Chondrocyte (in vitro differentiated cells): Measurements from ENCODE around the gene STIM2. TPM values are rescaled to one million over a fixed set of nuclear protein-coding genes. Genes with fewer than 3 reads are reported as not detected.
A peak's percentile ranks its signal among the peaks of the same experiment; 100 is the strongest.

ENCODE experiments used
- DNase-seq: peaks from one replicate; pipeline ENCODE4 v3.0.0; 2021; ENCODE audit warnings: mixed read lengths, low spot score
- H3K27ac Mint-ChIP-seq: one replicate; pipeline ENCODE4 v1.8.0; 2021; ENCODE audit warnings: mild to moderate bottlenecking, moderate library complexity, mixed read lengths; ENCODE audit not compliant: unreplicated experiment
- H3K27me3 Mint-ChIP-seq: 2 replicates; pipeline ENCODE4 v1.8.0; 2021; ENCODE audit warnings: low read depth, mixed read lengths
- H3K36me3 Mint-ChIP-seq: 2 replicates; pipeline ENCODE4 v1.8.0; 2021; ENCODE audit warnings: low read depth, mixed read lengths
- H3K4me1 Mint-ChIP-seq: 2 replicates; pipeline ENCODE4 v1.8.0; 2021; ENCODE audit warnings: low read depth, mild to moderate bottlenecking, mixed read lengths
- H3K4me3 Mint-ChIP-seq: one replicate; pipeline ENCODE4 v1.8.0; 2021; ENCODE audit warnings: mild to moderate bottlenecking, moderate library complexity, mixed read lengths; ENCODE audit not compliant: unreplicated experiment
- H3K9me3 Mint-ChIP-seq: 2 replicates; pipeline ENCODE4 v1.8.0; 2021; ENCODE audit warnings: low read depth, mixed read lengths
- total RNA-seq: library from RNA; stranded (reverse); gene quantifications from 3 replicates; pipeline ENCODE4 v1.2.1, GENCODE V29; 2021
- TF ChIP-seq, protein P1 (sequence below): fragments of 200-600 bp; sonication (generic); IDR thresholded peaks from 2 replicates; pipeline ENCODE4 v1.5.0; 2021; ENCODE audit warnings: antibody characterized with exemption, mild to moderate bottlenecking, moderate library complexity

Gene STIM2
- total RNA-seq, 1 donor from 2014 or later: 13.5 TPM

DNA sequence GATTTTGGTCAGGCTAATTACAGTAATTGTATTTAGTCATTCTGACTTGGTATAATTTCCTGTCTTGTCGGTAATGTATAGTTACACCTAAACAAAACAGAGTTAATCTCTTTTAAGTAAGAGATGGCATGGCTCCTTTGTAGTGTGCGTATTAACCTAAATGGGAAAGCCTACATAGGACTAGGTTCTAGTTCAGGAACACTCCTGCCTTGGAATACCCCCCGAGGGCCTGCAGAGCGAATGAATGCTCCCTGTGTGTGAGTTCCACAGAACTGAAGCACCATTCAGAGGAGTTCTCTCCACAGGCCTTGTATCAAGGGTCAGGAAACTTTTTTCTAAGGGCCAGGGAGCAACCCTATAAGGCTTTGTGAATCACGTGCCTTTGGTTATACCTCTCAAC is 44.9 kb upstream of the STIM2 start:
- no peak for DNase-seq
- Mint-ChIP-seq H3K9me3 (peaks cover 14% of the 10 kb centered on the region), H3K27me3 (no peaks in the 10 kb centered on the region), H3K36me3 (peaks cover 9% of the 10 kb centered on the region), H3K27ac (no peak overlapping the region), H3K4me1 (no peaks in the 10 kb centered on the region), H3K4me3 (no peak overlapping the region)
- TF ChIP-seq, protein P1, sequence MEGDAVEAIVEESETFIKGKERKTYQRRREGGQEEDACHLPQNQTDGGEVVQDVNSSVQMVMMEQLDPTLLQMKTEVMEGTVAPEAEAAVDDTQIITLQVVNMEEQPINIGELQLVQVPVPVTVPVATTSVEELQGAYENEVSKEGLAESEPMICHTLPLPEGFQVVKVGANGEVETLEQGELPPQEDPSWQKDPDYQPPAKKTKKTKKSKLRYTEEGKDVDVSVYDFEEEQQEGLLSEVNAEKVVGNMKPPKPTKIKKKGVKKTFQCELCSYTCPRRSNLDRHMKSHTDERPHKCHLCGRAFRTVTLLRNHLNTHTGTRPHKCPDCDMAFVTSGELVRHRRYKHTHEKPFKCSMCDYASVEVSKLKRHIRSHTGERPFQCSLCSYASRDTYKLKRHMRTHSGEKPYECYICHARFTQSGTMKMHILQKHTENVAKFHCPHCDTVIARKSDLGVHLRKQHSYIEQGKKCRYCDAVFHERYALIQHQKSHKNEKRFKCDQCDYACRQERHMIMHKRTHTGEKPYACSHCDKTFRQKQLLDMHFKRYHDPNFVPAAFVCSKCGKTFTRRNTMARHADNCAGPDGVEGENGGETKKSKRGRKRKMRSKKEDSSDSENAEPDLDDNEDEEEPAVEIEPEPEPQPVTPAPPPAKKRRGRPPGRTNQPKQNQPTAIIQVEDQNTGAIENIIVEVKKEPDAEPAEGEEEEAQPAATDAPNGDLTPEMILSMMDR: no peak

DNA sequence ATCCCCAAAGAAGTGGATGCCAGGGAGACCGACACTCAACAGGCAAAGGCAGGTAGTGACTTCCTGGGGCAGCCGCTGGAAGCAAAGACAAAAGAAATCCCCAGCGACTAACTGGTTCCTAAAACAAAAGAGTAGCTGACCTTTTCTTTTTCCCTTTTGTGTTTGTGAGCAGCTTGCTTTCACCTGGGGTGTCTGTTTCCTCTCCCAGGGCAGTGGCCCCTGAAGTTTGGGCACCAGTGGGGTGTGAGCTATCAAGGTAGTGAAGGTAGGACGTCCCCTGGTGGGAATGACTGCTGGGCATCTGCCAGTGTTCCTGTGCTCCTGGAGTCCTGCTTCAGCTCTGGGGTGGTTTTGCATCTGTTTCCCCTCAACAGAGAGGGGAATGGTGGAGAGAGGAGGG is 41.6 kb upstream of the STIM2 start:
- H3K4me1 Mint-ChIP-seq: peaks cover 3% of the 10 kb centered on the region
- H3K27me3 Mint-ChIP-seq: no peaks in the 10 kb centered on the region
- no peak overlapping the region for H3K4me3 Mint-ChIP-seq
- TF ChIP-seq, protein P1: no peak
- peaks cover 11% of the 10 kb centered on the region for H3K36me3 Mint-ChIP-seq
- no peak for DNase-seq
- no peak overlapping the region for H3K27ac Mint-ChIP-seq
- peaks cover 15% of the 10 kb centered on the region for H3K9me3 Mint-ChIP-seq

DNA sequence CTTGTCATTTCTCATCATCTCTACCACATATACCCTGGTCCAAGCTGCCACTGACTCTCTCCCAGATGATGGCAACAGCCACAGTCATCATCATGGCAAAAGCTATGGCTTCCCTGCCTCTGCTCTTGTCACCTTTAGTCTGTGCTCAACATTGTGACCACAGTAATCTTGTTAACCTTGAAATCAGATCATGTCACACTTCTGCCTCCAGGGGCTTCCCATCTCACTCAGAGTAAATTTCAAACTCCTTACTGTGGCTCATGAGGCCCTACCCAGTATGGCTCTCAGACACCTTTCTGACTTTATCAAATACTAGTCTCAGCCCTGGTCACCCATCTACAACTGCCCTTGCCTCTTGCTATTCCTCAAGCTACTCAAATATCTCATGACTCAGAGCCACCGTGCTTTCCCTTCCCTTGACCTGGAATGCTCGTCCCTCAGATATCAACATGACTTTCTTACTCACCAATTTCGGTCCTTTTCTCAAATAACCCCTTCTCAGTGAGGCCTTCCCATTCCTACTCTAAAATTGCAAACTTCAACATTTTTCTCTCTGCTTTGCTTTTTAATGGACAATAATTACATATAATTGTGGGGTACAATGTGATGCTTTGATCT is 41.1 kb upstream of the STIM2 start:
- peak overlapping the region; percentile 50 for H3K27ac Mint-ChIP-seq
- TF ChIP-seq, protein P1: no peak
- H3K4me1 Mint-ChIP-seq: peaks cover 3% of the 10 kb centered on the region
- peaks cover 15% of the 10 kb centered on the region for H3K9me3 Mint-ChIP-seq
- DNase-seq: no peak
- H3K36me3 Mint-ChIP-seq: peaks cover 9% of the 10 kb centered on the region
- H3K27me3 Mint-ChIP-seq: no peaks in the 10 kb centered on the region
- no peak overlapping the region for H3K4me3 Mint-ChIP-seq

DNA sequence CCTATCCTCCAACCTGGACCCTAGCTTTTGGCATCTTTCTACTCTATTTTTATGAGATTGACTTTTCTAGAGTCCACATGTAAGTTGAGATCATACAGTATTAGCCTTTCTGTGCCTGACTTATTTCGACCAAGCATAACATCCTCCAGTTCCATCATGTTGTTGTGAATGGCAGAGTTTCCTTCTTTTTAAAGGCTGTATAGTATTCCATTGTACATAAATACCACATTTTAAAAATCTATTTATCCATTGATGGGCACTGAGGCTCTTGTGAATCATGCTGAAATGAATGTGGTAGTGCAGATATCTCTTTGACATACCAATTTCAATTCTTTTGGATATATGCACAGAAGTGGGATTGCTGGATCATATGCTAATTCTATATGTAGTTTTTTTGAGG is 40.3 kb upstream of the STIM2 start:
- H3K9me3 Mint-ChIP-seq: peaks cover 15% of the 10 kb centered on the region
- DNase-seq: no peak
- no peaks in the 10 kb centered on the region for H3K27me3 Mint-ChIP-seq
- H3K27ac Mint-ChIP-seq: no peak overlapping the region
- no peak overlapping the region for H3K4me3 Mint-ChIP-seq
- peaks cover 9% of the 10 kb centered on the region for H3K36me3 Mint-ChIP-seq
- peaks cover 3% of the 10 kb centered on the region for H3K4me1 Mint-ChIP-seq
- TF ChIP-seq, protein P1: no peak

DNA sequence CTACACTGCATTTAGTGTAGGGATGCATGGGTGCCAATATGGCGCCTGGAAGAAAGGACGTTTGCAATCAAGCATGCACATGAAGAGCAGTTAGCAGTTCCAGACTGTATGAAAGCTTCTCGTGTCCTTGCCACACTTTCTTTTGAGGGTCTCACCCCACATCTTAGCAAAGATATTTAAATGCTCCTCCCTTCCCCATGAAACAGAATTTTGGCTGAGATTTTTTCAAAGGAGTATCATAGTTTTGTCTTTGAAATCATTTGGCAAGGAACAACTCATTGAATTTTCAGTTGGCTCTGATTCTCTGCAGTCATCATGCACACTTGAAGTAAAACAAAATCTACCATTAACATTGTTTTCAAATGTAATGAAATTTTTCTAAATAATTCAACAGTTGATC is 39.6 kb upstream of the STIM2 start:
- no peak overlapping the region for H3K27ac Mint-ChIP-seq
- TF ChIP-seq, protein P1: no peak
- H3K36me3 Mint-ChIP-seq: peaks cover 9% of the 10 kb centered on the region
- peaks cover 3% of the 10 kb centered on the region for H3K4me1 Mint-ChIP-seq
- no peak for DNase-seq
- H3K9me3 Mint-ChIP-seq: peaks cover 15% of the 10 kb centered on the region
- H3K4me3 Mint-ChIP-seq: no peak overlapping the region
- no peaks in the 10 kb centered on the region for H3K27me3 Mint-ChIP-seq
